HepG2 (cell line): ENCODE data around the gene KCNH6.
A peak's percentile ranks its signal among the peaks of the same experiment; 100 is the strongest.

ENCODE experiments used
- CBX2 ChIP-seq, 2 experiments: fragments of 200-600 bp in 1 of 2; sonication (generic); formaldehyde crosslinking in 1 of 2; IDR thresholded peaks; 2 replicates each; pipeline versions ENCODE4 v1.7.0 to v1.8.1; 2018 to 2022; ENCODE audit warnings: low read depth in 2 of 2, low read length in 1 of 2, mild to moderate bottlenecking in 1 of 2, missing genetic modification reagents in 1 of 2
- HDAC6 ChIP-seq: fragments of 200-600 bp; sonication (generic); IDR thresholded peaks from 2 replicates; pipeline ENCODE4 v1.7.0; 2017; ENCODE audit warnings: mild to moderate bottlenecking, antibody characterized with exemption, low read length, low read depth
- TF ChIP-seq, protein P1 (sequence below): sonication (generic); formaldehyde crosslinking; IDR thresholded peaks from 2 replicates; pipeline ENCODE4 v1.5.0; 2020; ENCODE audit warnings: mild to moderate bottlenecking, missing genetic modification reagents, moderate library complexity
- TF ChIP-seq, protein P2 (sequence below): sonication (generic); formaldehyde crosslinking; IDR thresholded peaks from 2 replicates; pipeline ENCODE4 v1.4.0; 2020; ENCODE audit warnings: missing genetic modification reagents, mild to moderate bottlenecking, borderline replicate concordance

DNA sequence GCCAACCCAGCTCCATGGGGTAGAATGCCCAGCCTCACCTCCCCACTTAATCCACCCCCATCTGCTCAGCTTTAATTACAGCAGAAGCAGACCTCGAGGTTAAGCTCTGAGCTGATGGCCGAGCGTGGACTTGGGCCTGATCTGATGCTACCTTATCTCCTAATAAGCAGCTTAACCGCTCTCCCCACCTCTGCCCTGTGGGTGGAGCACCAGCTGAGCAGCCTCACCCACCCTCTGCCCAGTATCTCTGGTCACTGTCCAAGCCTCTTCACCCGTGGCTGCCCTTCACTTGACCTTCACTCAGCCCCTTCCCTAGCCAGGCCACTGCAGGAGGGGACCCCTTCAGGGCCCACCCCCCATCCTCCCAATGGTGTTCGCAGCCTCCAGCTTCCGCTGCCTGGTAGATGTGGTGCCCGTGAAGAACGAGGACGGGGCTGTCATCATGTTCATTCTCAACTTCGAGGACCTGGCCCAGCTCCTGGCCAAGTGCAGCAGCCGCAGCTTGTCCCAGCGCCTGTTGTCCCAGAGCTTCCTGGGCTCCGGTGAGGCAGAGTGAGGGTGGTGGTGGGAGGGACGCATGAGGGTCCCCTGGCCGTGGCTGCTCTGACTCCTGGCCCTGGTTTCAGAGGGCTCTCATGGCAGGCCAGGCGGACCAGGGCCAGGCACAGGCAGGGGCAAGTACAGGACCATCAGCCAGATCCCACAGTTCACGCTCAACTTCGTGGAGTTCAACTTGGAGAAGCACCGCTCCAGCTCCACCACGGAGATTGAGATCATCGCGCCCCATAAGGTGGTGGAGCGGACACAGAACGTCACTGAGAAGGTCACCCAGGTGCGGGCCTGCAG is 6.8 kb downstream of the KCNH6 start:
- TF ChIP-seq CBX2 (IDR thresholded peaks at IDR 0.05; ENCODE audit: low read depth, low read length), result no peak
- TF ChIP-seq CBX2 (CRISPR knock-in tag; IDR thresholded peaks at IDR 0.05; ENCODE audit: low read depth), result no peak
- TF ChIP-seq, protein P1, sequence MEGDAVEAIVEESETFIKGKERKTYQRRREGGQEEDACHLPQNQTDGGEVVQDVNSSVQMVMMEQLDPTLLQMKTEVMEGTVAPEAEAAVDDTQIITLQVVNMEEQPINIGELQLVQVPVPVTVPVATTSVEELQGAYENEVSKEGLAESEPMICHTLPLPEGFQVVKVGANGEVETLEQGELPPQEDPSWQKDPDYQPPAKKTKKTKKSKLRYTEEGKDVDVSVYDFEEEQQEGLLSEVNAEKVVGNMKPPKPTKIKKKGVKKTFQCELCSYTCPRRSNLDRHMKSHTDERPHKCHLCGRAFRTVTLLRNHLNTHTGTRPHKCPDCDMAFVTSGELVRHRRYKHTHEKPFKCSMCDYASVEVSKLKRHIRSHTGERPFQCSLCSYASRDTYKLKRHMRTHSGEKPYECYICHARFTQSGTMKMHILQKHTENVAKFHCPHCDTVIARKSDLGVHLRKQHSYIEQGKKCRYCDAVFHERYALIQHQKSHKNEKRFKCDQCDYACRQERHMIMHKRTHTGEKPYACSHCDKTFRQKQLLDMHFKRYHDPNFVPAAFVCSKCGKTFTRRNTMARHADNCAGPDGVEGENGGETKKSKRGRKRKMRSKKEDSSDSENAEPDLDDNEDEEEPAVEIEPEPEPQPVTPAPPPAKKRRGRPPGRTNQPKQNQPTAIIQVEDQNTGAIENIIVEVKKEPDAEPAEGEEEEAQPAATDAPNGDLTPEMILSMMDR (CRISPR knock-in tag), result 0 out of 2 replicates have a peak, but pooled peaks have one; percentile 9
- TF ChIP-seq HDAC6, result no peak
- TF ChIP-seq, protein P2, sequence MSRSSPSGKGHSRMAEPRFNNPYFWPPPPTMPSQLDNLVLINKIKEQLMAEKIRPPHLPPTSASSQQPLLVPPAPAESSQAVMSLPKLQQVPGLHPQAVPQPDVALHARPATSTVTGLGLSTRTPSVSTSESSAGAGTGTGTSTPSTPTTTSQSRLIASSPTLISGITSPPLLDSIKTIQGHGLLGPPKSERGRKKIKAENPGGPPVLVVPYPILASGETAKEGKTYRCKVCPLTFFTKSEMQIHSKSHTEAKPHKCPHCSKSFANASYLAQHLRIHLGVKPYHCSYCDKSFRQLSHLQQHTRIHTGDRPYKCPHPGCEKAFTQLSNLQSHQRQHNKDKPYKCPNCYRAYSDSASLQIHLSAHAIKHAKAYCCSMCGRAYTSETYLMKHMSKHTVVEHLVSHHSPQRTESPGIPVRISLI, result no peak
